K562 (cell line): Measurements from ENCODE around the gene ENOSF1. TPM values are rescaled to one million over a fixed set of nuclear protein-coding genes. Genes with fewer than 3 reads are reported as not detected.
A peak's percentile ranks its signal among the peaks of the same experiment; 100 is the strongest.

Experiments
- ATAC-seq: fragments of 200-7000 bp; cut with Tn5 transposase; 3 replicates; pipeline ENCODE4 v1.9.1; 2020; ENCODE audit warnings: moderate library complexity
- BruUV-seq: library from RNA; stranded (reverse); fragments of 400-500 nt; replicated peaks from 2 replicates; lab custom pipeline; 2021; lab: Mats Ljungman, UMichigan
- CTCF ChIA-PET: fragments of 300-600 bp; formaldehyde crosslinking; extraction: SDS; loops from one replicate; lab custom pipeline; 2021; ENCODE audit warnings: low intra/inter-chr PET ratio; lab: Yijun Ruan, JAX
- POLR2A ChIA-PET: fragments of 300-600, 350-650 bp; sonication (Branson Sonifier 250); formaldehyde crosslinking; extraction: SDS; loops from one replicate; lab custom pipeline; 2021; ENCODE audit warnings: antibody characterized with exemption, inconsistent platforms; lab: Yijun Ruan, JAX
- DNase-seq, 4 experiments: peaks; one replicate each; pipeline versions ENCODE4 v3.0.0 to v3.0.0-alpha.2; 2011 to 2018; ENCODE audit warnings: low spot score in 3 of 4, mixed read lengths in 3 of 4; ENCODE audit errors: extremely low read depth in 1 of 4
- FAIRE-seq: peaks from 2 replicates; lab custom pipeline; 2011; peaks lifted over from hg19 to GRCh38; lab: Jason Lieb, UNC
- H2AFZ ChIP-seq: 2 replicates; pipeline ENCODE4 v1.6.0; 2011; ENCODE audit warnings: low read depth, low read length, control low read depth, inconsistent platforms
- H3K27ac ChIP-seq: fragments of 200-600 bp; 3 replicates; pipeline ENCODE4 v1.8.0; 2011; ENCODE audit warnings: low read depth, mild to moderate bottlenecking, control low read depth, inconsistent platforms, low read length, moderate library complexity, mixed read lengths; ENCODE audit errors: extremely low read depth
- H3K27me3 ChIP-seq, 2 experiments: fragments of 300-600 bp in 1 of 2; 2 replicates in 1 of 2; 3 replicates in 1 of 2; pipeline versions ENCODE4 v1.6.0 to v1.8.0; 2011; ENCODE audit warnings: inconsistent platforms in 2 of 2, low read length in 2 of 2, mild to moderate bottlenecking in 1 of 2, mixed read lengths in 1 of 2, moderate library complexity in 1 of 2; ENCODE audit not compliant: control insufficient read depth in 2 of 2, insufficient read depth in 2 of 2
- H3K36me3 ChIP-seq: fragments of 300-600 bp; 3 replicates; pipeline ENCODE4 v1.8.0; 2011; ENCODE audit warnings: mild to moderate bottlenecking, low read length, inconsistent platforms; ENCODE audit not compliant: control insufficient read depth, insufficient read depth
- H3K4me1 ChIP-seq, 2 experiments: fragments of 200-600 bp in 1 of 2; replicated peaks in 1 of 2; 2 replicates in 1 of 2; 3 replicates in 1 of 2; pipeline versions ENCODE4 v1.5.1 to v1.8.0; 2011; ENCODE audit warnings: inconsistent platforms in 2 of 2, low read length in 2 of 2, mild to moderate bottlenecking in 1 of 2, mixed read lengths in 1 of 2, moderate library complexity in 1 of 2; ENCODE audit not compliant: control insufficient read depth in 2 of 2, insufficient read depth in 2 of 2
- H3K4me2 ChIP-seq: 2 replicates; pipeline ENCODE4 v1.6.1; 2011; ENCODE audit warnings: low read length, control low read depth, inconsistent platforms, mixed read lengths; ENCODE audit not compliant: insufficient read depth
- H3K4me3 ChIP-seq: fragments of 200-600 bp; sonication (generic), shearing (Covaris generic); 2 replicates; pipeline ENCODE4 v1.5.1; 2016; ENCODE audit warnings: control low read depth, inconsistent platforms
- H3K79me2 ChIP-seq: fragments of 200-600 bp; 3 replicates; pipeline ENCODE4 v1.8.0; 2011; ENCODE audit warnings: low read length, inconsistent platforms; ENCODE audit not compliant: control insufficient read depth, insufficient read depth
- H3K9ac ChIP-seq, 2 experiments: 2 replicates each; pipeline versions ENCODE4 v1.6.0 to v1.6.1; 2011; ENCODE audit warnings: low read depth in 2 of 2, low read length in 2 of 2, control low read depth in 1 of 2, inconsistent platforms in 1 of 2, mild to moderate bottlenecking in 1 of 2, mixed read lengths in 1 of 2; ENCODE audit not compliant: insufficient read depth in 1 of 2
- H3K9me1 ChIP-seq: one replicate; pipeline ENCODE4 v1.6.0; 2011; ENCODE audit warnings: inconsistent platforms, mild to moderate bottlenecking, low read length, moderate library complexity; ENCODE audit not compliant: control insufficient read depth, insufficient read depth
- H3K9me3 ChIP-seq: replicated peaks from 2 replicates; pipeline ENCODE4 v1.5.1; 2011; ENCODE audit warnings: low read depth, low read length, inconsistent platforms; ENCODE audit not compliant: control insufficient read depth, insufficient read depth
- H4K20me1 ChIP-seq: replicated peaks from 2 replicates; pipeline ENCODE4 v1.6.1; 2011; ENCODE audit warnings: low read length, inconsistent platforms, mixed read lengths; ENCODE audit not compliant: control insufficient read depth, insufficient read depth
- MAFK ChIP-seq: IDR thresholded peaks from 2 replicates; pipeline ENCODE4 v1.6.1; 2011; ENCODE audit warnings: low read length, improper control_type of control experiment
- POLR2AphosphoS2 ChIP-seq: IDR thresholded peaks from 2 replicates; pipeline ENCODE4 v1.6.1; 2012; ENCODE audit warnings: low read length, improper control_type of control experiment
- POLR2B ChIP-seq: fragments of 450-650 bp; IDR thresholded peaks from 2 replicates; pipeline ENCODE4 v1.6.1; 2018; ENCODE audit warnings: low read depth; ENCODE audit not compliant: partially characterized antibody
- POLR2G ChIP-seq: fragments of 200-400 bp; formaldehyde crosslinking; IDR thresholded peaks from 2 replicates; pipeline ENCODE4 v1.6.1; 2017; ENCODE audit warnings: low read depth, mild to moderate bottlenecking, antibody characterized with exemption, low read length, moderate library complexity
- POLR2H ChIP-seq: IDR thresholded peaks from 2 replicates; pipeline ENCODE4 v1.6.1; 2016; ENCODE audit warnings: missing genetic modification characterization, low read depth, mild to moderate bottlenecking, control low read depth, missing compliant biosample characterization, moderate library complexity
- TARDBP ChIP-seq: fragments of 450-650 bp; IDR thresholded peaks from 2 replicates; pipeline ENCODE4 v1.6.1; 2016
- WGBS: fragments of 100-300 bp; shearing (Covaris generic); methylation state at CpG from one replicate; pipeline ENCODE4 v1.1.6; 2016; ENCODE audit warnings: low coverage, mixed read lengths; ENCODE audit not compliant: insufficient coverage; ENCODE audit errors: missing lambda C conversion rate; 5-methylcytosine and 5-hydroxymethylcytosine counted together
- in situ Hi-C: fragments of 300-500 bp; cut with MboI; formaldehyde crosslinking; loops from 4 replicates; pipeline ENCODE4 v1.15.0; 2018; ENCODE audit warnings: inconsistent platforms, mixed read lengths
- intact Hi-C: fragments of 100-400 bp; cut with micrococcal nuclease; formaldehyde crosslinking; loops from 2 replicates; pipeline ENCODE4 v1.14.2; 2022
- polyA plus RNA-seq, 8 experiments: library from polyadenylated mRNA; depleted of rRNA in 4 of 8; stranded (reverse) in 5 of 8; unstranded in 3 of 8; fragments of >200 nt; fragmentation: Nextera tagmentation in 2 of 8; fragmentation: Illumina TruSeq in 1 of 8; extraction: Ambion mirVana in 2 of 8; extraction: Trizol in 1 of 8; gene quantifications; 2 replicates each; pipeline versions ENCODE4 v1.2.1 to v1.2.3, GENCODE V29; 2011 to 2014; ENCODE audit warnings: inconsistent platforms in 1 of 8, missing spikeins in 1 of 8
- total RNA-seq, 7 experiments: library from RNA; depleted of rRNA in 6 of 7; stranded (reverse); fragments of >200 nt in 6 of 7; fragmentation: Illumina TruSeq in 2 of 7; extraction: Trizol in 2 of 7; gene quantifications; 2 replicates each; pipeline versions ENCODE4 v1.2.1 to v1.2.3, GENCODE V29; 2011 to 2021; ENCODE audit warnings: low replicate concordance in 1 of 7
- TF ChIP-seq, protein P1 (sequence below): fragments of 450-650 bp; IDR thresholded peaks from 2 replicates; pipeline ENCODE4 v1.7.1; 2018; ENCODE audit warnings: mild to moderate bottlenecking, low read depth; ENCODE audit not compliant: partially characterized antibody

The ENOSF1 gene
- total and polyA plus RNA-seq, 9 of the 15 experiments (the other 6 are each of a cell fraction or from before 2014, with no cell fraction given) = 15.5 to 66.4 (median 46.5) TPM

DNA sequence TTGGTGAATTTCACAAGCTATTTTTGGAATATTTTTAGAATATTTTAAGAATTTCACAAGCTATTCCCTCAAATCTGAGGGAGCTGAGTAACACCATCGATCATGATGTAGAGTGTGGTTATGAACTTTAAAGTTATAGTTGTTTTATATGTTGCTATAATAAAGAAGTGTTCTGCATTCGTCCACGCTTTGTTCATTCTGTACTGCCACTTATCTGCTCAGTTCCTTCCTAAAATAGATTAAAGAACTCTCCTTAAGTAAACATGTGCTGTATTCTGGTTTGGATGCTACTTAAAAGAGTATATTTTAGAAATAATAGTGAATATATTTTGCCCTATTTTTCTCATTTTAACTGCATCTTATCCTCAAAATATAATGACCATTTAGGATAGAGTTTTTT lies 39.1 kb downstream of the ENOSF1 start:
- Histone ChIP-seq H4K20me1 (no peaks in the 10 kb centered on the region), H3K79me2 (peaks cover 5% of the 10 kb centered on the region), H3K27me3 (no peaks in the 10 kb centered on the region), H3K27ac (no peak overlapping the region), H3K4me1 (no peaks in the 10 kb centered on the region; a peak in 1 of 5 replicates), H3K9ac (no peak overlapping the region), H3K9me3 (no peaks in the 10 kb centered on the region)
- in situ Hi-C loops = no loop called here
- DNase-seq (no peak), ATAC-seq (no peak), FAIRE-seq (no peak)
- no TSS peak for BruUV-seq
- WGBS = 85% methylated on average over 3 of the region's 3 CpGs
- TF ChIP-seq POLR2H (tag) (peak; percentile 20; the same call in 1 of the 2 replicates), POLR2AphosphoS2 (peak; percentile 66; the same call in 1 of the 2 replicates), MAFK (no peak)
- TF ChIP-seq, all 486 proteins: peak for 2
- Histone ChIP-seq H3K4me3 (no peak overlapping the region), H3K9me1 (no peaks in the 10 kb centered on the region), H3K36me3 (peaks cover 100% of the 10 kb centered on the region), H3K4me2 (no peak overlapping the region), H2AFZ (no peak overlapping the region)
- intact Hi-C loops = loop anchor here (5.0 kb wide), 1 partner anchor 51 kb away; no protein-coding TSS in a partner anchor
- POLR2A ChIA-PET = interaction anchor here (0.9 to 2.8 kb wide), 12 partner anchors 10 to 159 kb away, joined by 3 to 19 read pairs (median 4); partner anchors contain the start of gene TYMS
- CTCF ChIA-PET = no interaction called here

DNA sequence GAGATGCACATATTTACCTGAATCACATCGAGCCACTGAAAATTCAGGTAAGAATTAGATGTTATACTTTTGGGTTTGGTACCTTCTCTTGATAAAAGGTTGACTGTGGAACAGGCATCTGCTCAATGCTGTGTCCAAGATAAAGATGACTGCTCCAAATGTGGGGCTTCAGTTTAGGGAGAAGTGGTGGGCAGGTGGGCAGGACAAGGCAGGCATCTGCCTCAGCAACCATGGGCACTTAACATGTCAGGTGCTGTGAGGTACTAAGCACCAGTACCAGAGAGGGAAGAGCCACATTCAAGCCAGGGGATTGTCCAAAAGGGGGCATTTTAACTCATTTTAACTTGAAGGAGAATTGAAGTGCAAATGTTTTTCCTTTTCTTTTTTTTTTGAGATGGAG lies 41.0 kb downstream of the ENOSF1 start:
- H3K36me3 ChIP-seq = peaks cover 95% of the 10 kb centered on the region
- intact Hi-C loops = loop anchor here (5.0 kb wide), 1 partner anchor 49 kb away; no protein-coding TSS in a partner anchor

More for the DNA sequence above, 41.0 kb downstream of the ENOSF1 start:
- 96% methylated on average over 1 of the region's 1 CpG for WGBS
- Histone ChIP-seq H3K9ac (no peak overlapping the region), H3K27me3 (no peaks in the 10 kb centered on the region), H4K20me1 (peaks cover 4% of the 10 kb centered on the region; the same call in 1 of the 2 replicates), H3K4me2 (no peak overlapping the region), H3K4me1 (no peaks in the 10 kb centered on the region; a peak in 1 of 5 replicates), H3K9me1 (no peaks in the 10 kb centered on the region), H2AFZ (no peak overlapping the region), H3K9me3 (no peaks in the 10 kb centered on the region), H3K27ac (no peak overlapping the region), H3K4me3 (no peak overlapping the region), H3K79me2 (peaks cover 23% of the 10 kb centered on the region)
- POLR2A ChIA-PET = interaction anchor here (1.0 to 2.8 kb wide), 10 partner anchors 9 to 163 kb away, joined by 3 to 19 read pairs (median 6); partner anchors contain the start of gene TYMS
- FAIRE-seq (no peak), DNase-seq (no peak), ATAC-seq (0 out of 3 replicates have a peak, but pooled peaks have one; percentile 9)
- BruUV-seq = no TSS peak
- in situ Hi-C loops = no loop called here
- TF ChIP-seq POLR2B (peak; percentile 11), TARDBP (no peak), POLR2G (0 out of 2 replicates have a peak, but pooled peaks have one; percentile 8)
- TF ChIP-seq, protein P1, sequence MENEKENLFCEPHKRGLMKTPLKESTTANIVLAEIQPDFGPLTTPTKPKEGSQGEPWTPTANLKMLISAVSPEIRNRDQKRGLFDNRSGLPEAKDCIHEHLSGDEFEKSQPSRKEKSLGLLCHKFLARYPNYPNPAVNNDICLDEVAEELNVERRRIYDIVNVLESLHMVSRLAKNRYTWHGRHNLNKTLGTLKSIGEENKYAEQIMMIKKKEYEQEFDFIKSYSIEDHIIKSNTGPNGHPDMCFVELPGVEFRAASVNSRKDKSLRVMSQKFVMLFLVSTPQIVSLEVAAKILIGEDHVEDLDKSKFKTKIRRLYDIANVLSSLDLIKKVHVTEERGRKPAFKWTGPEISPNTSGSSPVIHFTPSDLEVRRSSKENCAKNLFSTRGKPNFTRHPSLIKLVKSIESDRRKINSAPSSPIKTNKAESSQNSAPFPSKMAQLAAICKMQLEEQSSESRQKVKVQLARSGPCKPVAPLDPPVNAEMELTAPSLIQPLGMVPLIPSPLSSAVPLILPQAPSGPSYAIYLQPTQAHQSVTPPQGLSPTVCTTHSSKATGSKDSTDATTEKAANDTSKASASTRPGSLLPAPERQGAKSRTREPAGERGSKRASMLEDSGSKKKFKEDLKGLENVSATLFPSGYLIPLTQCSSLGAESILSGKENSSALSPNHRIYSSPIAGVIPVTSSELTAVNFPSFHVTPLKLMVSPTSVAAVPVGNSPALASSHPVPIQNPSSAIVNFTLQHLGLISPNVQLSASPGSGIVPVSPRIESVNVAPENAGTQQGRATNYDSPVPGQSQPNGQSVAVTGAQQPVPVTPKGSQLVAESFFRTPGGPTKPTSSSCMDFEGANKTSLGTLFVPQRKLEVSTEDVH = no peak
- CTCF ChIA-PET = interaction anchor here (0.5 kb wide), 1 partner anchor 11 kb away, joined by 4 read pairs; no protein-coding TSS in a partner anchor
